ENCODE data around the gene HPGD.
"Not testable (repeated sequence)": the region's sequence is repeated elsewhere in the genome, so short reads cannot be mapped to it uniquely, and the experiment has no call there.

The HPGD gene

DNA sequence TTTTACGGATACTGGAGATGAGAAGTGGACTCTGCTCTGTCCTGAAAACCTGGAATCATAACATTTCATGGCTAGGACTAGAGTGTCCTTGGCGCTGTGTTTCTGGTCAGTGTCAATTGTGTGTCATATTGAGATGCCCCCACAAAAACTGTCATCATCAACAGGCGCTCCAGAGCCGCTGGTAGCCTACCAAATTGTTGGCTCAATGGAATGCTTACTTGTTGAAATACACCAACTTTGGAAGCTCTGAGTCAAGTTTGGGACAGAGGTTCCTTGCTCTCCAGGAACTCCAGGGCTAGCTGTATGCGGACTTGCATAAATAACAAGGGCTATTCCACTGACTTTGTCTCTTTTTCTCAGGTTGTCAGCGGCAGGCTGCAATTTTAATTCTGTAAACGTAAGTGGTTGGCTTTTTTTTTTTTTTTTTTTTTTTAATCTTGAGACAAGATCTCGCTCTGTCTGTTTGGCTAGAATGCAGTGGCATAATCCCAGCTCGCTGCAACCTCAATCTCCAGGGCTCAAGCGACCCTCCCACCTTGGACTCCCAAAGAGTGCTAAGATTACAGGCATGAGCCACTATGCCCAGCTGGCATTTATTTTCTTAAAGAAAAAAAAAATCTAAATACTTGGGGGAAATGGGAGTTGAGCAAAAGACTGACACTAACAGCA lies 871 bp upstream of the HPGD start:
- no peak for DNase-seq

- no peak for DNase-seq
Observed at GRCh38 chr4:174521800-174522182, 497 bp downstream of the HPGD start.

DNA sequence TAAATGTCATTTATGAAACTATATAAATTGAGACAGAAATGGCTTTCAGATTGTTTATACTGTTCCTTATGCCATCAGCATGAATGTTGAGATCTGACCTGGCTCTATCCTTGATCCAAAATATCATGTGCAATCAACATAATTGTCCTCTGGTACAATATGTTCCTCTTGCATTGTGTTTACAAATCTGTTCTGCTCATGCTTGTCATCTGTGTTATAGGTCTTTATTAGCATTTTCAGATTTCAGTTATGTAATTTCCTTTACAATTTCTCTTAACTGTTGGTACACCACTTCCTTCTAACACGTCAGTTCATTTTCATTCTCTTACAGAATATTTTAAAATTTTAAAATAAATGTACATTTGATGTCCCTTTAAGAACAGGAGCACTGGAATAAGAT lies 1.6 kb downstream of the HPGD start:
- DNase-seq = no peak

DNA sequence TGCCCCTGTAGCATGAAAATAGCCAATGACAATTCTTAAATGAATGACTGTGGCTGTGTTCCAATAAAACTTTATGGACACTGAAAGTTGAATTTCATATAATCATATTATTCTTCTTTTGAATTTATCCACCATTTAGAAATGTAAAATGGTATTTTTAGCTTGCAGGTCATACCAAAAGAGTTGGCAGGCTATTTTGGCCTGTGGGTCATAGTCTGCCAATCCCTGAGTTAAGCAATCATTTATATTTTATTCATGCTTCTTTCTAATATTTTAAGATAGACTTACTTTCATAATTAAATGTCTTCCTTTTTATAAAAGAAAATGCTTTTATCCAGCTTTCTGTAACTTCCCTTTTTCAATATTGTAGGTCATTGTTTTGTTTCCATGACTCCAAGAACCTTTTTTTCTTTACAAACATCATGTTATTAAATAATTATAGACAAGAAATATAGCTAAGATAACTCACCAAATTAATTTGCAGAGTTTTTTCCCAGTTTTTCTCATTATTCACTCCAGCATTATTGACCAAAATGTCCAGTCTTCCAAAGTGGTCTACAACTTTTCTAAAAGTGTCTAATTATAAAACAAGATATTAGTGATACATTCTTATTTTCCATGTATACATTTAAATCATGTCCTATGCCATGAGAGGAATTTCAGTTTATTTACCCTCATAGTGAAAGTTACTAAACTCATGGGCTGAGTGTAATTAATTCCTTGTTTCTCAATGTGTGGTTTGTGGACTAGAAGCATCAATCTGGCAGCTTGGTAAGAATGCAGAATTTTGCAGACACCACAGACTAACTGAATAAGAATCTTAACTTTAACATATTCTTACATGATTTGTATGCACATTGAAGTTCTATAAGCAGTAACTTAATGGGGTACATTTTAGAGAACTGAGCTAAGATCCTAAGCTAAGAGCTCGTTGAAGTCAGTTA lies 4.5 kb downstream of the HPGD start:
- no peak for DNase-seq

DNA sequence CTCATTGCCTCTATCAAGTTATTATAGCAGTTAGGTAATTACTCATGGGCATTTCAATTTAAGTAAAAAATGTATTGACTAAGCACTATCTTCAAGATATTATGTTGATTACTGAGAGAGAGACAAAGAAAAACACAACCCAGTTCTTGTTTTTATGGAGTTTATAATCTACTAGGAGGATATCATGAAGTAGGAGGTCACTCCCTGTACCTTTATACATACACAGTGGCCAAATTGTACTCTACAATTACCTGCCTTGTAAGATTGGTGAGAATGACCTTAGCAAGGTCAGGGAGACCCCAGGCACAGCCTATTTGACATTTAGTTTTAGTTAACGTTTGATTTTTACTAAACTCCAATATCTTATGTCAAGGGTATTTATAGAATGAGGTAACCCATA lies 5.5 kb downstream of the HPGD start:
- DNase-seq = no peak

DNA sequence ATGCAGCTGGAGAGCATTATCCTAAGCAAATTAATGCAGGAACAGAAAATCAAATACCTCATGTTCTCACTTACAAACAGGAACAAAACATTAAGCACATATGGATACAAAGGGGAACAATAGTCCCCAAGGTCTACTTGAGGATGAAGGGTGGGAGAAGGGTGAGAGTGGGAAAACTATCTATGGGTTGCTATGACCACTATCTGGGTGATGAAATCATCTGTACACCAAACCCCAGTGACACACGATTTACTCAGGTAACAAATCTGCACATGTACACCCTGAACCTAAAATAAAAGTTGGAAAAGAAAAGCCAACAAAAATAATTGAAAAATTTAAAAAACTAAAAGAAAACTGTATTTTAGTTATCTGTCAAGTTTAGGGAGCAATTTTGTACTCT lies 5.9 kb downstream of the HPGD start:
- DNase-seq = no peak

DNA sequence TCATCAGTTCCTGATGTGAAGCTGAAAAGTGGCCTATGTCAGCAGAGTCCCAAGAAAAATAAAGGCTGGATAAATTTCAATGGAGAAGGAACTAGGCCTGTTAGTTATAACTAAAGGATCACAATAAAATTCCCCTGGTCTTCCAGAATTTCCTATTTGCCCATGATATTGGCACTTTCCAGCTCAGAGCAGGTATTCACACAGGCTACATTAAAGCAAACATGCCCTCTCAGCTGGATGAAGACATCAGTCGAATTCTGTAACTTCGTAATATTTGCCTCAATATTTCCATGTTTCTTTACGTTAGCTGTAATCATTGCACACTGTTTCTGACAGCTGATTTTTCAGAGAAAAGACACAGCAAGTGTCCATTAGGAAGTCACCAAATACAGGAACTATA lies 9.5 kb downstream of the HPGD start:
- no peak for DNase-seq

- no peak for DNase-seq
Observed at GRCh38 chr4:174505892-174506291, 16.4 kb downstream of the HPGD start.

DNA sequence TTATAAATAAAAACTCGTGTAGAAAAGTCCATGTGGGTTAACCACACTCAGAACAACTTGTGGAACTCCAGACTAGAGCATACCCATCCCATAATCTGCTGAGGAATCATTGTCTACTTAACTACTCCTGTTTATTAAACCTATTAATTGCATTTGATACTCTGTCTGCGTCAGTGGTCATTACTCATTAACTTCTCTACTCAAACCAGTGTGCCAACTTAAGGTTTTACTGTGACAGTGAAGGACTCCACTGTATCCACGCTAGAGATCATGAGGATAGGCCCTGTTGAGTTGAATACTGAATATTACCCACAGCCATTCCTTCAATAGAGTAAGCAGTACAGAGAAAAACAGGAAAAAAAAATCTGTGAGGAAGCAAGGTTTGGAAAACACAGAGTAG lies 17.3 kb downstream of the HPGD start:
- DNase-seq = no peak

- no peak for DNase-seq
Observed at GRCh38 chr4:174503079-174503715, 19.1 kb downstream of the HPGD start.

DNA sequence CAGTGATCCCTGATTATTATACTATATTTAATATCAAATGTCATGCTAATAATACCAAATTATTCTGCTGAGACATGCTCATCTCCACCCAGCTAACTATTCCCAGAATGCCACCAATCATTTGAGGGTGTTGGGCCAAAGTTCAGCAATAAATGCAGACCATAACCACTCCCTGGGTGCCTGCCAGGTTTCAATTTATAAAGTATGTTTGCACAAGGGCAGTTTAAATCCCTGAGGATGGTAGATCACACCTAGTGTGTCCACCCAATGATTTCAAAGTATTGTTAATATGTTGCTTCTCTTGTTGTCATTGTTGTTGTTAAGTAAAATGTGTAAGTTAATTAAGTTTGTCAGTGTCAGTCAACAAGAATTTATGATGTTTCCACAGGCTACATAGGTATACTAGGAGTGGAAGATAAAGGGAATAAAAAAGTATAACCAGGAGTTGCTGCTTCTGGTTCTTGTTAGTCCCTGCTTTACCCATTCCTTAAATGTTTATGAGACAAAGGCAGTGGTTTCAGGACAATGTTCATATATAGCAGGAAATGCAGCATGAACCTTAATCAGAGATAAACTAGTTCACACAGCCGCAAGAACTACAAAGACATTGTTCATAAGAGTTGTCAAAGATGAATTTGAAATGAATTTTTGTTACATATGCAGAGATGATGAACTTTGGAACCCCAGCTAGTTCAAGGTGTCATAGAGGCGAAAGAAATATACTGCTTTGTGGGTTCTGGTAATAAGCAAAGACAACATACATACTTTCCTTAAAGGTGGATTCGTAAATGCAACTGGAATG lies 25.5 kb downstream of the HPGD start:
- no peak for DNase-seq

GRCh38 chr4:174495626-174496025 lies 26.7 kb downstream of the HPGD start:
- no peak for DNase-seq

GRCh38 chr4:174494726-174495125 lies 27.6 kb downstream of the HPGD start:
- no peak for DNase-seq

GRCh38 chr4:174494146-174494545 lies 28.1 kb downstream of the HPGD start:
- no peak for DNase-seq

GRCh38 chr4:174490451-174490961 lies 31.8 kb downstream of the HPGD start:
- DNase-seq = no peak

DNA sequence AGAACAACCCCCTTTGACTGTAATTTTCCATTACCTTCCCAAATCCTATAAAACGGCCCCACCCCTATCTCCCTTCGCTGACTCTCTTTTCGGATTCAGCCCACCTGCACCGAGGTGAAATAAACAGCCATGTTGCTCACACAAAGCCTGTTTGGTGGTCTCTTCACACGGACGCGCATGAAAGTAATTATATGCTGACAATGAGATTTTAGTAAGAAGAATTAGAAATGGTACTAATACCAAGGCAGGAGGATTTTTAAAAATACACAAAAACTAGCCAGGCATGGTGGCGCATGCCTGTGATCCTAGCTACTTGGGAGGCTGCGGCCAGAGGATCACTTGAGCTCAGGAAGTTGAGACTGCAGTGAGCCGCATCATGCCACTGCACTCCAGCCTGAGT lies 33.9 kb downstream of the HPGD start:
- not testable (repeated sequence) for DNase-seq

- DNase-seq = no peak
Observed at GRCh38 chr4:174485025-174485424, 37.3 kb downstream of the HPGD start.

GRCh38 chr4:174483792-174484191 lies 38.5 kb downstream of the HPGD start:
- DNase-seq = no peak

- no peak for DNase-seq
Observed at GRCh38 chr4:174479140-174479539, 43.1 kb downstream of the HPGD start.

DNA sequence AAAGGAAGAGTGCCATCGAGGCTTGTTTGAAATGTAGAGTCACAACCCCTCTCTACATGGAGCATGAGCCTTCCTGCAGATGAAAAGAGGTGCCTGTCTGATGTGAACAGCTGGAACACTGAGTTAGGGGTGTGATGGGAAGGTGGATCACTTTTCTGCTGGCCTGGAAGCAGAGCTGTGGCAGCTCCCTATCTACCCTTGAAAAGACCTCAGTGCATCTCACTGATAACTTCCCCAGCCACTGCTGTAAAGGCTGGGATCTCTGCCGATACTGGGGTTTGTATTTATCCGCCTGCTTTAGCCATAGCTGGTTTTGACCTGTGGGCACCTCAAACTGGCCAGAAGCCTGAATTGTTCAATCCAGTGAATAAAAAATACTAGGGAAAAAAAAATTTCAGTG lies 46.8 kb downstream of the HPGD start:
- DNase-seq = no peak

GRCh38 chr4:174474457-174475075 lies 47.7 kb downstream of the HPGD start:
- no peak for DNase-seq

DNA sequence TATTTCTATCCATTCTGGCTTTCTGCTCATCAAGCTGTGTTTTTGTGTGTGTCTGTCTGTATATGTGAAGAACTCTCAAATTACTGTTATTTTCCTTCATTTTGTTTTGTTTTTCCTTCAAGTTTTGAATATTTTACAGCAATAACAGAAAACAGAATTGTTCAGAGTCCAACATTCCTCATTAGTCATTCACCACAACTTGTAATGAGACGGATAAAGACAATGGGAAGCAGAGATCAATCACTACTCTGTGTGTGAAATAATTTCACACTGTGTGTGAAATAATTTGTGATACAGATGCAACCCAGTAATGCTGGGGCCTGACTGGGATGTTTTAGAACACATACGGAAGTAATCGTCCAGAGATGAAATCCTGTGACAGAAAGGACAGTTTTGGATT lies 55.2 kb downstream of the HPGD start:
- DNase-seq = no peak

Measured in NCI-H1417 treated with DMSO at 0.1 percent for 48 hours (cell line).